Stimulated activated CD8-positive, alpha-beta memory T cell treated with anti-CD3 and anti-CD28 coated beads, Interleukin-15, amount 100 ng/mL, for 24 hours (primary cell): ENCODE results near the gene SCOC.

Experiments
- DNase-seq: peaks from one replicate; pipeline ENCODE4 v3.0.0-alpha.2; 2020; ENCODE audit warnings: low read depth

Gene SCOC

DNA sequence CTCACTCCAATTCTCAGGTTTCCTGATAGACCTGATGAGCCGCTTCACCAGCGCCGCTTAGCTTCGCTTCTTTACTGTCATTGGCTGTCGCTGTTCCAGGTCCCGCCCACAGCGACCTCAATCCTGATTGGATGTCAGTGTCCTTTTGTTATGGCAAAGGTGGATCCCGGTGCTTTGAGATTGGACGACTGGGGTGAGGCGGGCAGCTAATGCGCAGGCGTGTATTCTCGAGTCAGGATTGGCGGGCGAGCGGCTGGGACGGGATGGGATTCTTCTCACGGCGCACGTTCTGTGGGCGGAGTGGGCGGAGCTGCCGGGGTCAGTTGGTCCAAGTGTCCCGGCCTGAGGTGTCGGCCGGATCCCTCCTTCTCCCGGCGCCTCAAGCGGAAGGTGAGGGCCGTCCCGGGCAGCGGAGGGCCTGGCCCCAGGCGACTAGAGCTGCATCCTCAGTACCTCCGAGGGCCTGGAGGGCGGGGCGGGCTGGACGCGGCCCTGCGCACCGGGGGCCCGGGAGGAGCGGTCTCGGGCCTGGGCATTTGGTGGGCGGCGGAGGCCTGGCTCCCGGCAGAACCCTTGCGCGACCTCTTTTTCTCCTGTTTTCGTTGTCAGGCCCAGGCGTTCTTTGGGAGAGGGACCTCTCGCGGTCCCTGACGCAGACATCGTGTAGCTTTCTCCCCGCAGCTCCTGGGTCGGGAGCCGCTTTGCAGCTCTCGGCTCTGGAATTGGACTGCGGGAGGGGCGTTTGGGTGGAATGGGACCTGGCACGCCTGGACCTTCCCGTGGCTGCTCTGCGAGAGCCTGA is at the start of gene SCOC:
SCOC (plus strand) TSS at position 319 of the 802 bp plus-strand sequence. CDS start 5,525 bp downstream, outside the sequence.
- DNase-seq, result peak; percentile 81

DNA sequence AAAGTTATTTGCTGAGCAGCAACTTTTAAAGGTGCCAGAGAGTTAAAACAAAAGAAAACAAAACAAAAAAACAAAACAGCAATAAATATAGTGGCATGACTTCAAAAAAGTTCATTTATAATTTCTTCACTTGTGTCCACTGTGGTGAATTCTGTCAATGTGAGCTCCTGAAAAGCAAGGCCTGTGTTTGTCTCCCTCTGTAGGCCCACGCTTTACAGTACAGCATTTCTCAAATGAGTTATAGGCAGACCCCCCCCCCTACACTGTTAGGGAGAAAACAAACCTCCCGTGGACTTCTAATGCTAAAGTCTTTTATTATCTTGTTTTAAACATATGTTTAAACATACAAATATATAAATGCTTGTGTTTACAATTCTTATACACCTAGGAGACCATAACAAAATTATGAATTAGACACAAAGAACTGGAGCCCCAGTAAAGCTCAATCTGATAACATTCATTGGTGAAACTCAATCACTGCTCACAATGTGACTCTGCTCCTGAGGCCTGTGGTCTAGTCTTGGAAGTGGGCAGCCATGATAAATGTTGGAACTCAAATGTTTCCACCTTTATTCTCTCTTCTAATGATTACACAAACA is 47.0 kb upstream of the SCOC start:
- DNase-seq, result no peak

DNA sequence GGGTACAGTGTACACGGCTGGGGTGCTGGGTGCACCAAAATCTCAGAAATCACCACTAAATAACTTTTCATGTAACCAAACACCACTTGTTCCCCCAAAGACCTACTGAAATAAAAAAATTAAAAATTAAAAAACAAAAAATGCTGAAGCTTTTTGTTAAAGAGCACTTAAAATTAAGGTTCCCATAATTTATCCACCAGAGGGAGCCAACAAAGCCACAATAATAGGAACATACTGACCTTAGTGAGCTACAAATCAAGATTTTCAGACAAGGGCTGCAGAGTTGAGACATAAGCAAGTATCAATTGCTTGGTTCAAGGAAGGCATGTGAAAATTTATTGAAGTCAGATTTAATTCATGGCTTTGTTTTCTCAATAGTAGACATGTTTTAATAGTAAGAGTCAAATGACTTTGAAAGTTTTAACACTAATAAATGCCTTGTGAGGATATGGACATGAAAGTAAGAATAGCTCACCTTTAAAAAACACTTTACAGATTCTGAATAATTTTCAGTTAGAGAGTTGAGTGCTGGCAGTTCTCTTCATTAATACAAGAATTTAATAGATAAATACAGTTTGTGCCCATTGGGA is 43.0 kb upstream of the SCOC start:
- DNase-seq, result no peak

DNA sequence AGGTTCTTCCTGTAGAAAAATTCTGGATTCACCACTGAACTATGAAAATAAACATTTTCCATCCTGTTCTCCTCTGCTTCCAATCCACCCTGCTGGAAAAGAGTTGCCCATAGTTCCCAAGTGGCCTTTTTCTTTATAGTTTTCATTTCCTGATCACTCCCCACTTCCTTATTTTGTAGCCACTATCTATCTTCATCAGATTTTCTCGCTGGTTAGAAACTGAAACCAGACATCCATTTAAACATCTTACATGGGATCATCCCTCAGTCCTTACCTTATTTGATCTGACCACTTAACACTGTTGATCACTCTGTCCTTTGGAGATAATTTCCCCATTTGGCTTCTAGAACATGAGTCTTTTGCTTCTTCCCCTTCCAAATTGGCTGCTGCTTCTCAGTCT is 42.2 kb upstream of the SCOC start:
- DNase-seq, result no peak

DNA sequence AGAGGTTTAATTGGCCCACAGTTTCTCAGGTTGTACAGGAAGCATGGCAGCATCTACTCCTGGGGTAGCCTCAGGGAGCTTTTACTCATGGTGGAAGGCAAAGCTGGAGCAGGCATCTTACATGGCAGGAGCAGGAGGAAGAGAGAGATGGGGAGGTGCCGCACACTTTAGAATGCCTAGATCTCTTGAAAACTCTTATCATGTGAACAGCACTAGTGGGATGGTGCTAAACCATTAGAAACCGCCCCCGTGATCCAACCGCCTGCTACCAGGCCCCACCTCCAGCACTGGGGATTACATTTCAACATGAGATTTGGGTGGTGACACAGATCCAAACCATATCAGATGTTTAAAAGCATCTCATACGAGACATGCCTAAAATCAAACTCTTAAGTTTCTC is 41.6 kb upstream of the SCOC start:
- DNase-seq, result no peak

DNA sequence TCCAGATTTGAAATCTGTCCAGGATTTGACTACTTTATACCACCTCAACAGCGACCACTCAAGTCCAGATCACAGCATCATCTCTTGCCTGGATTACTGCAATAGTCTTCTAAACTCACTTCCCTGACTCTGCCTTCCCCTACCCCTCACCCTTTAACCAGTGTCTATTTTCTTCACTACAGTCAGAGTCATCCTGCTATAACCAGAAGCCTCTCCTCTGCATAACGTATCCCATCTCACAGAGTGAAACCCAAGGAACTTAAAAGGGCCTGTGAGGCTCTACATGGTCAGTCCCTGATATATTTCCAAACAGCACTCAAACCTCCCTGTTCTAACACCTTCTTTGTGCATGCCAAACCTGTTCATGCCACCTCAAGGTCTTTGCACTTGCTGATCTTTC is 40.7 kb upstream of the SCOC start:
- no peak for DNase-seq

DNA sequence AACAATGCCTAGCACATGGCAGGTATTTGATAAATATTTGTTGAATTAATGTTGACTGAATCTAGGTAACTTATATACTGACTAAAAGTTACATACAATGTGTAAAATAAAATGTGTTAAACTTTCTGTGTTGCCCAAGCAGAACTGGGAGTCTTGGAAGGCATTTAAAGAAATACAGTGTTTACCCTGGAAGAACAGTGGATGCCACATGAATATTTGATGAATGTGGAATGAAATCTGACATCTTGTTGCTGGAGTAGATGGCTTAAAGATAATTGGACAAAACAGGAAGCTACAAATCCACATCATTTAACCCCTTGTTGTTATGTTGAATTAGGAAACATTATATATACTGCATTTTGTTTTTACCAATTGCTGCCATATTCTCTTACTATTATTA is 39.9 kb upstream of the SCOC start:
- no peak for DNase-seq

DNA sequence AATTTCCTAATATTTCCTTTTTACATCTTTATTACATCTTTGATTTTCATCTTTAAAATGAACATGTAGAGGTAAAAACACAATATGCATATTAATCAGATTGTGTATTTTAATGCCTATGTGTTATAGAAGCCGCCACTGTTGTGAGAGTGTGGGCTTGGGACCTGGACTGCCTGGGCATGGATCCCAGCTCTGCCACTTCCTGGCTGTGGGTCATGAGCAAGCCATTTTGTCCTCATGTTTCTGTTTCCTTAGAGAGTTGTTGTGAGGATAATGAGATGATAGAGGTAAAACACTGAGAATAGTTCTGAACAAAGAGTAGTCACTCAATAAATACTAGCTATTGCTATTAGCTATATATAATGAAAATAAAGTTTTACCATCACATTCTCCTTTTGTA is 38.4 kb upstream of the SCOC start:
- DNase-seq, result no peak

DNA sequence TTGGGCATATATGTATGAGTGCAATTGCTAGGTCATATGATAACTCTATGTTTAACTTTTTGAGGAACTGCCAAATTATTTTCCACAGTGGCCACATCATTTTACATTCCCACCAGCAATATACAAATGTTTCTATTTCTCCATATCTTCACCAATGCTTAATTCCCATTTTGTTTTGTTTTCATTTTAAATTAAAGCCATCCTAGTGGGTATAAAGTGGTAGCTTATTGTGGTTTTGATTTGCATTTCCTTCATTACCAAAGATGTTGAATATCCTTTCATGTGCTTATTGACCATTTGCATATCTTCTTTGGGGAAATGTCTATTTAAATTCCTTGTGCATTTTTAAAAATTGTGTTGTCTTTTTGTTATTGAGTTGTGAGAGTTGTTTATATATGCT is 36.7 kb upstream of the SCOC start:
- DNase-seq, result no peak

DNA sequence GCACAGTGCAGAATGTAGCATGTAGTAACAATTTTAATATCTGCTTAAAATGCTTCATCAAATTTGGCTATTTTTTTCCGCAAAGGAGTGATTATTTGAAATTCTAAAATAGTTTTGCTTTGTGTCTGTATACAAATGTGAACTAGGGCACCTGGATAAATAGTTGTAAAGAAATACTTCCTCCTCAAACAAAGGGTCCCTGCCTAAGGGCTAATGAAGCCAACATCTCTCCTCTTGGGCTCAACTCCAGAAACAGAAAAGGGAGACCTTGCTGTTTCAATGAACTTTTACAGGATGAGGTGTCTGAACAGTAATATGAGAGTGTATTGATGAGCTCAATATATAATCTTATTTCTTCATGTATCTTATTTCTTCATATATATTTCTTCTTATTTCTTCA is 30.8 kb upstream of the SCOC start:
- no peak for DNase-seq

DNA sequence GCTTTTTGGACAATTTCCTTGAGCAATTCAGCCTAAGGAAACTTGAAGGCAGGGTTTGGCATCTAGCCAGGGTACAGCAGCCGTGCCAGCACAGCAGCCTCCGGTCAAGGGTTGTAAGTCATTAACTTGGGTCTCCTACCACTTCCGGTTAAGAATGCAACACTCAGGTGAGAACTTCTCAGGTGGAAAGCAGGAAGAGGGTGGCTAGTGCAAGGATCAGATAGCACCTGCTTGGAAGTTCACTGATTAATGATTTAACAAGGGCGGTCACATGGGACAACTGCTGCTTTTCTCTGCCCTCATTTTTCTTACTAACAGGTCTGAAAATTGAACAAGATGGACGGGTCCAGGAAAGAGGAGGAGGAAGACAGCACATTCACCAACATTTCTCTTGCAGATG is 30.1 kb upstream of the SCOC start:
- DNase-seq, result no peak

DNA sequence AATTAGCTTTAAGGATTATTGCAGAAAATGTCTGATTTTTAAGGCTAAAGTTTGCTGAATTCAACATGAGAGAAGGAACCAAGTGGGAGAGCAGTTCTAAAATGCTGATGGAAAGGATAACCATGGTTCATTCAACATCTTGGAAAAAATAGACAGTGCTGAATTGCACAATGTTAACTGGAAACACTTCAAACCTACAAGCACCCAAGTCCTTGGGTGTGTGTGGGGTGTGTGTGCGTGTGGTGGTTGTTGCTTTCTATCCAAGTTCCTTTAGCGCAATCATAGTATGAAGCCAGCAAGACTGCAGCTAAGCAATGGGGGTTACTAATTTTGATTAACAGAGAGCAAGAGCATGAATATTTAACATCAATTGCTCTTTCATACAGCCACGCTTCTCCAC is 29.3 kb upstream of the SCOC start:
- DNase-seq, result no peak

DNA sequence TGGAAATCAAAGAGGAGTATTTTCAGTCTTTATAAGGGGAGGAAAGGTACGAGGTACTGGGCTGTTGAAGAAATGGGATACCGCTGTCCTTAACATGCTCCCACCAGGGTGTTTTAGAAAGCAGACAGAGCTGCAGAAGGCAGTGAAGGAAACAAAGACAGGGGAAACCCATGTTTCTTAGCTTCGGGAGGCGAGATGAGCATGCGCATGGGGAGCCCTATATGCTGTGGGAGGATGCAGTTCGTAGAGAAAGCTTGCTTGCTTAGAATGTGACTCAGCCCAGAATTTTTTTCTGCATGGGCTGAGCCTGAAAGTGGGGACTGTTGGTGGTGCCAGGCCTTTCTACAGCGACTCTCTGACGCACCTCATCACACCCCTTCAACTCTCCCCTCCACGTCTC is 28.8 kb upstream of the SCOC start:
- DNase-seq, result no peak

DNA sequence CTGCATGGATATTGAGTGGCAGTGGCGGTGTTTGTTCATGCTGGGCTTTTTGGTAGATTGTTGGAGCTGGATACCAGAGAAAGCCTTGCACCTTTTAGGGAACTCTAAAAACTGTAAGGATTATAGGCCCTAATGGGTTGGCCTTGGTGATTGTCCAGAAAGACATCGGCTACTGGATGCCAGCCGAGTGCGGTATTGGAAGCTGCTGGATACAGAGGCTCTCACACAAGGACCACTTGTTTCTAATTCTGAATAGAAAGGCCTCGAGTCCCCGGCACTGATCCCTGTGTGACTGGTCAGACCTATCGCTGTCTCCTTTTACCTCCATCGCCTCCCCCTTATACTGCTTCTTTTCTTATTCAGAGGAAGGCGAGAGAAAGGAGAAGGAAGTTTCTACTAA is 27.3 kb upstream of the SCOC start:
- no peak for DNase-seq

DNA sequence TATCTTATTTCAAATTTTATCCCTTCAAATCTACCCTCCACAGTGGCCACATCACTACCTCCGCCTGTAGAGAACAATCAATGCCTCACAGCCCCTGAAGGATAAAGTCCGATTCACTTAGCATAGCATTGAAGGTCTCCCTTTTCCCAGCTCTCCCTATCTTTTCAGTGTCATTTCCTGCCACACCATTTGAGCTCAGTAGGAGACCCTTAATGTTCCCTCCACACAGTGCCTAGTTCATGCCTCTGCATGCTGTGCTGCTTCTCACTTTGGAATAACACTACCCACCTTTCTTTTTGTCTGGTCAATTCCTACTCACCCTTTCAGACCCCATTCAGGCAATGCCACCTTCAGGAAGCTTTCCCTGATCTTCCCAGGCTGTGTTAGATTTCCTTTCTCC is 23.6 kb upstream of the SCOC start:
- DNase-seq, result no peak

DNA sequence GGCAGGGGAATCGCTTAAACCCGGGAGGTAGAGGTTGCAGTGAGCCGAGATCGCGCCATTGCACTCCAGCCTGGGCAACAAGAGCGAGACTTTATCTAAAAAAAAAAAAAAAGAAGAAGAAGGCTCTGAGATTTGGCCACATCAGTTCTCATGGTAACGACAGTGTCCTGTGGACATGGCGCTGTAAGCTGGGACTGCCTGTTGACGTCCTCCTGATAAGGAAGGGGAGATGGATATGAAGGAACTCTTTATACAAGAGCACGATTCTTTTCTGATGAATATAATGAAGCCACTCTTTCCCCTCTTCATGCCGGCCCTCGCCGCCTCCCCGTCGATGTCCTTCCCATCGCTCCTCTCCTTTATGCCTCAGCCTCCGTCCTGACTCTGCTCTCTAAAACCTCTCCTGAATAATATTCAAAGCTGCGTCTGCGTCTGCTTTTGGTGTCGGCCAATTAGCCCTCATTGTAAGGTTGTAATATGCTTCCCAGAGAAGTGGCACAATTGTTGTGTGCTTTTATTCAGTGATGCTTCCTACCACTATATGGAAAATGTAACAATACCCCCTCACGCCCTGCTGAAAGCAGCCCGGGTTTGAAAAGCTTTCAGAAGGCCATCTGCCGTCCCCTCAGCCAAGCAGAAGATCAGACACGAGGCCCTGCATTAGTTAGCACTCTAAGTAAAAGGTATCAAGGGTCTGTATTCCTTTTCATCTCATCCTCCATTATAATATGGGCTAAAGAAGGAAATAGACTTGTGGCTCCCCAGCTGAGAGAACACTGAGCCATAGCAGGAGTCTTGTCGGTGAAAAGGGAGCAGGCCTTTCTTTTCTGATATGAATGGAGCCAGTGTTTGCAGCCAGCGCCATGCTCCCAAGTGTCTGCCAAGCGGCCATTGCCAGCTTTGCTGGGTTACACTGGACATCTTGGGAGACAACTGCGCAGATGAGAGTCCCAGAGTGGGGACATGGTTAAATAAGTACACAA is 22.1 kb upstream of the SCOC start:
- DNase-seq, result no peak

DNA sequence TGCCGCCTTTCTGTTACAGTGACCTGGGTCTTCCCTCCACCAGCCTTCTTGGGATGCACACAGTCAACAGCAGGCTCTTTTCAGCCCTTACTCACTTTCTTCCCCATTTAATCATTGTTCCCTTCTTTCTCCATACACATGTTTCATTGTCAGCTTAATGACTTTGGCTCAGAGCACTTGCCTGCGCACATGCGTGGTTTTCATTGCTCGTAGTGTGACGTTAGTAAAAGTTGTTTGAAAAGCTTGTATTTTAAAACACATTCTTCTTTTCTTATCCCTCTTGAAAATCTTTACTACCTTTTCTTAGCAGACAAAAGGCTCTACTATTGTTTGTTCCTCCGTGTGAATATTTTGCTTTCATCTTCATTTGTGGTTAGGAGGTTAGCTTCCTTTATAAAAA is 19.7 kb upstream of the SCOC start:
- no peak for DNase-seq

DNA sequence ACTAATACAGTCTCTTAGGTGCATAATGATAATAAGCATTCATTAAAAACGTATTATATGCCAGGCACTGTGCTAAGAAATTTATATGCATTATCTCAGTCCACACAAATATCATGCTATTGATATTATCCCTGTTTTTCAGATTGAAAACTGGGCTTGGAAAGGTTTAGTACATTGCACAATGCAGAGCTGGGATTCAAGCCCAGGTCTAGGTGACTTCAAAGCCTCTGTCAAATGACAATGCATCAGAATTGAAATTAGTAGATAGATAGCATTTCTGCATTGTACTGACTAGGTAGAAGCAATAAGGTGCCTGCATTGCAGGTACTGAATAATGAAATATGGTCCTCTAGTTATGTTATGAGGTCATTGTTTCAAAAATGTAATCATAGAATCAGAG is 18.2 kb upstream of the SCOC start:
- no peak for DNase-seq

DNA sequence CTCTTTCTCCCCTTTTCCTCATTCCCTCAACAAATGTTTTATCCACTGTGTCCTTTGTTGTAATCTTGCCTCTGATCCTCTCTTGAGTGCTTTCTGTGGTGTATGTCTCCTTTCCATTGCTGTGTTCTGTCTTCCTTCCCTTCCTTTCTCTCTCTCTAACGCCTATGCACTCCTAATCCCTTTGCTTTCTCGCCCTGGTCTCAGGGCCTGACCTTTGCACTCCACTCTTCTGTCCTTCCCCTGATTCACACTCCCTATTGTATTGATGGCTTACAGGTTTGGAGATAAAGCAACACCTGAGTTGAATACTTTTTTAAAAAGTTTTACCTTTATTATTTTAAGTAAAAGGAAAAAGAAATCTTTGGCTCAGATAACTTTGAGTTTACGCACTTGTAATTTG is 15.6 kb upstream of the SCOC start:
- no peak for DNase-seq

DNA sequence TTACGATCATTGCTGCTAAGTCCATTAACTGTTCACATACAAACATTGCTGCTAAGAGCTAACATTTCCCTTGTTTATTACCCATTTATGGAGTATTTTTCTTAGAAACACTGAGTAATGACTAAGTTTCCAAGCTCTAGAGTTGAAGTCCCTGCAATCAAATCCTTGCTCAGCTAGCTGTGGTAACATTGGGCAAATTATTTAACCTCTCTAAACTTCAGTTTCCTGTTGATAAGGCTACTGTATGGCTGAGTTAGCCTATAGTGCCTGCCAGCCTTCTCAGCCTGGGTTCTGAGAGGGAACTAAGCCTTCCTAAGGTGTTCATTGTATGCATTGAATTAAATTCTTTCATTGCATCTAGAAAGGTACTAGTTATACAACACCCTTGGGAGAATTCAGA is 15.2 kb upstream of the SCOC start:
- no peak for DNase-seq

DNA sequence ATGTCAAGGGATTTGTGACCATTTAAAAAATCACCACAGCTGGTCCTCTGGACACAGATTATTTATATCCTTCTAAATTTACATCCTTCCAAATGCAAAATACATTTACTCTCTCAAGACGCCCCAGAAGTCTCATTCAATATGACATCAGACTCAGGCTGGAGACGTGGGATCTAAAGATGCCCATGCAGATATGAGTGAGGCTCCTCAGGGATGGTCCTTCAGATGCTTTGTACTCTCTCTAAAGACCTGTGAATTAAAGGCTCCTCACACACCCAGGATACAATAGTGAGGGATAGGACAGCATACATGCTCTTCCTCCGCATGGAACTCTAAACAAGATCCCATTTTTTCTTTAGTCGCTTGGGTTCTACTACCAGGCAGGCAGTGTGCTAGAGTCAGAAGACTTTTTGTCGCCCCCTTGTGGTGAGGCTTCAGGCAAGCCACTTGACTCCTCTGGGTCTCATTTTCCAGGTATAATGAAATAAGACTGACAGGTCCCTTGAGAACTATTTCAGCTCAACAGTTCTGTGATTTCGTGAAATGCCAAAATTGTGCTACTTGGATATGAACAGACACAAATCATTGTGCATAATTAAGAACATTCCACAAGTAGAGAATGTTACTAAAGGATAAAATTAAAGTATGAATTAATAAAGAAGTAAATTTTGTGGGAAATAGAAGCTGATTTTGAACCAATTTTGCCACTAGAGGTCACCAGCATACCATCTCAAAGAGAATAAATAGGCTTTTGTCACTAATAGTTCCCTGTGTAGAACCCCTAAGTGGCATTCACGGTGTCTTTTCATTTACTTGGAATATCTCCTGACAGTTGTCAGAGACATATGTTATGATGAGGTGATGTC is 13.7 kb upstream of the SCOC start:
- peak; percentile 30 for DNase-seq
